Measurements from ENCODE around the gene CCT8.
"Not testable (repeated sequence)": the region's sequence is repeated elsewhere in the genome, so short reads cannot be mapped to it uniquely, and the experiment has no call there.

The CCT8 gene

GRCh38 chr21:29018540-29018939, 54.9 kb downstream of the CCT8 start:
- no peak for DNase-seq (ENCODE audit: low read depth)

- no peak for DNase-seq (ENCODE audit: low read depth)
Measured at GRCh38 chr21:29017639-29018237, 55.7 kb downstream of the CCT8 start.

GRCh38 chr21:29011236-29011635, 62.2 kb downstream of the CCT8 start:
- DNase-seq (ENCODE audit: low read depth): not testable (repeated sequence)

DNA sequence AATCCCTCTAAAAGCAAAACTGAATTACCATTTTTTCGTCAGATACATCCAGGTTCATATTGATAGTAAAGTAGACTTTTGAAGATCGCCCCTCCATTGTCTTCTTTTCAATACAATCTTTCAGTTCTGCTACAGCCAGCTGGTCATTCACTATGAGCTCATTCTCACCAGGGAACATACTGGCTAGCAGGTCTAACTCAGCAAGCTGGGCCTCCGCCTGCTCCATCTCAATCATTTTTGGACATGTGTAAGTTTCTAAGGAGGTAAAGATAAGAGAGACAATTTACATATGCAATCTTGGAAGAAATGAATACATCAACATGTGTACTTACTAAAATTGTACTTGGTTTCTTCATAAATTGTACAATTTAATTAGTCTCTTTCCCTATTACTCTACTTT, 65.1 kb downstream of the CCT8 start:
- DNase-seq (ENCODE audit: low read depth): no peak

DNA sequence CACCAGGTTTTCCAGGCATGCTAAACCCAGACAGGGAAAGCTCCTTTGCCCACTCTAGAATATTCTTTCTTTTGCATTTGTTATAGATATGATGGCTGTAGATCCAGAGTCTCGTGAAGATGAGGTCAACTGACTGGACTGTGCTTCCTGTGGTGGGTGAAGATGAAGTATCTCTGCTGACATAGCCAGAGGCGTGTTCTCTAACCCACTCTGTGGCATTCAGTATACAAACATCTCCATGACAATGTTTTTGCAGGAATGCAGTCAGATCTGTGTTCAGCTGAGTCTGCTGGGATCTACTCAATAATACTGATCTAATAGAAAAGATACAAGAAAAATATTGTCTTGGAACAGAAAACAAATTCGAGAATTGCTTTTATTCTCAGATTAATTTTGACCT, 65.6 kb downstream of the CCT8 start:
- no peak for DNase-seq (ENCODE audit: low read depth)

- DNase-seq (ENCODE audit: low read depth): no peak
Measured at GRCh38 chr21:29007135-29007534, 66.3 kb downstream of the CCT8 start.

All from T follicular helper cell (primary cell).